Caco-2 (cell line): ENCODE results near the gene CD52. TPM values are rescaled to one million over a fixed set of nuclear protein-coding genes. Genes with fewer than 3 reads are reported as not detected.

Experiments
- BruUV-seq: library from RNA; stranded (reverse); fragments of 400-500 nt; replicated peaks from 2 replicates; lab custom pipeline; 2021; lab: Mats Ljungman, UMichigan
- CTCF ChIA-PET: fragments of 300-600 bp; sonication (Branson Sonifier 250); formaldehyde crosslinking; loops from one replicate; lab custom pipeline; 2022; ENCODE audit warnings: antibody characterized with exemption; lab: Charles Lee
- POLR2A ChIA-PET: fragments of 300-600 bp; sonication (Branson Sonifier 250); formaldehyde crosslinking; loops from one replicate; lab custom pipeline; 2022; ENCODE audit warnings: antibody characterized with exemption; lab: Charles Lee
- DNase-seq, 2 experiments: peaks; one replicate each; pipeline versions ENCODE4 v3.0.0 to v3.0.0-alpha.2; 2020 to 2022
- H3K27me3 ChIP-seq: replicated peaks from 2 replicates; pipeline ENCODE4 v1.6.0; 2011; ENCODE audit warnings: low read length; ENCODE audit not compliant: control insufficient read depth, insufficient read depth
- H3K36me3 ChIP-seq: 2 replicates; pipeline ENCODE4 v1.5.1; 2011; ENCODE audit warnings: low read length; ENCODE audit not compliant: control insufficient read depth, insufficient read depth
- H3K4me1 ChIP-seq: fragments of 250-450 bp; sonication (Bioruptor Pico); 2 replicates; pipeline ENCODE4 v1.5.1; 2020; ENCODE audit warnings: mild to moderate bottlenecking
- H3K4me3 ChIP-seq: 2 replicates; pipeline ENCODE4 v1.5.1; 2011; ENCODE audit warnings: low read depth, mild to moderate bottlenecking, control low read depth, low read length
- H3K9me3 ChIP-seq: fragments of 250-450 bp; sonication (Bioruptor Pico); 2 replicates; pipeline ENCODE4 v1.5.1; 2020; ENCODE audit warnings: mild to moderate bottlenecking, moderate library complexity
- H3K27ac Mint-ChIP-seq: one replicate; pipeline ENCODE4 v1.8.0; 2022; ENCODE audit warnings: mixed read lengths; ENCODE audit not compliant: unreplicated experiment
- H3K27me3 Mint-ChIP-seq: one replicate; pipeline ENCODE4 v1.8.0; 2022; ENCODE audit warnings: mixed read lengths; ENCODE audit not compliant: insufficient read depth, unreplicated experiment
- H3K36me3 Mint-ChIP-seq: one replicate; pipeline ENCODE4 v1.8.0; 2022; ENCODE audit warnings: mild to moderate bottlenecking, mixed read lengths; ENCODE audit not compliant: insufficient read depth, unreplicated experiment
- H3K4me1 Mint-ChIP-seq: one replicate; pipeline ENCODE4 v1.8.0; 2022; ENCODE audit warnings: low read depth, mixed read lengths; ENCODE audit not compliant: unreplicated experiment
- H3K4me3 Mint-ChIP-seq: one replicate; pipeline ENCODE4 v1.8.0; 2022; ENCODE audit warnings: mild to moderate bottlenecking, moderate library complexity, mixed read lengths; ENCODE audit not compliant: unreplicated experiment
- H3K9me3 Mint-ChIP-seq: one replicate; pipeline ENCODE4 v1.8.0; 2022; ENCODE audit warnings: mixed read lengths; ENCODE audit not compliant: unreplicated experiment
- intact Hi-C: fragments of 100-400 bp; cut with micrococcal nuclease; formaldehyde crosslinking; loops from one replicate; pipeline ENCODE4 v1.10.0; 2022; ENCODE audit not compliant: unreplicated experiment
- total RNA-seq: library from RNA; stranded (reverse); gene quantifications from 2 replicates; pipeline ENCODE4 v1.2.3, GENCODE V29; 2022
- TF ChIP-seq, protein P1 (sequence below), 2 experiments: fragments of 200-600 bp in 1 of 2; IDR thresholded peaks; 1 replicate in 1 of 2; 2 replicates in 1 of 2; pipeline versions ENCODE4 v1.5.1 to v1.8.0; 2011 to 2022; ENCODE audit warnings: antibody characterized with exemption in 1 of 2, control low read depth in 1 of 2, inconsistent platforms in 1 of 2, low read depth in 1 of 2, low read length in 1 of 2, mild to moderate bottlenecking in 1 of 2, moderate library complexity in 1 of 2; ENCODE audit not compliant: insufficient read depth in 1 of 2, severe bottlenecking in 1 of 2, unreplicated experiment in 1 of 2

CD52 gene
- total RNA-seq, 1 experiment from 2014 or later, result not detected

DNA sequence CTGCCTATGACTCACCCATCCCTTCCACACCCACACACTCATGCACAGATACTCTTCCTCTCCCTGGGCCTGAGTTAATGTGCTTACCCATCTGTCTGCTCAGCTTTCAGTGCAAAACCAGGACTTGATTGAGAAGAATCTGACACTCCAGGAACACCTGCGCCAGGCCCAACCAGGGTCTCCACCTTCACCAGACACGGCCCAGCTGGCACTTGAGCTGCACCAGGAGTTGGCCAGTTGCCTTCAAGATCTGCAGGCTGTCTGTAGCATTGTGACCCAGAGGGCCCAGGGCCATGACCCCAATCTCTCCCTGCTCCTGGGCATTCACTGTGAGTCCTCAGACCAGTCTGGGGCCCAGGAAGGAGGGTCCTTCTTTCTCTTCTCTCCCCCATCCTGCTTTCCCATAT is 41.3 kb upstream of the CD52 start:
- Histone ChIP-seq H3K27me3 (no peaks in the 10 kb centered on the region), H3K4me1 (peaks cover 41% of the 10 kb centered on the region), H3K4me3 (no peak overlapping the region), H3K9me3 (no peaks in the 10 kb centered on the region), H3K36me3 (peaks cover 4% of the 10 kb centered on the region)
- H3K27ac Mint-ChIP-seq, result peak overlapping the region; percentile 37
- POLR2A ChIA-PET, result interaction anchor here (0.6 kb wide), 1 partner anchor 428 kb away, joined by 3 read pairs; no protein-coding TSS in a partner anchor
- no peak overlapping the region for H3K4me3 Mint-ChIP-seq
- BruUV-seq, result no TSS peak
- TF ChIP-seq, protein P1, sequence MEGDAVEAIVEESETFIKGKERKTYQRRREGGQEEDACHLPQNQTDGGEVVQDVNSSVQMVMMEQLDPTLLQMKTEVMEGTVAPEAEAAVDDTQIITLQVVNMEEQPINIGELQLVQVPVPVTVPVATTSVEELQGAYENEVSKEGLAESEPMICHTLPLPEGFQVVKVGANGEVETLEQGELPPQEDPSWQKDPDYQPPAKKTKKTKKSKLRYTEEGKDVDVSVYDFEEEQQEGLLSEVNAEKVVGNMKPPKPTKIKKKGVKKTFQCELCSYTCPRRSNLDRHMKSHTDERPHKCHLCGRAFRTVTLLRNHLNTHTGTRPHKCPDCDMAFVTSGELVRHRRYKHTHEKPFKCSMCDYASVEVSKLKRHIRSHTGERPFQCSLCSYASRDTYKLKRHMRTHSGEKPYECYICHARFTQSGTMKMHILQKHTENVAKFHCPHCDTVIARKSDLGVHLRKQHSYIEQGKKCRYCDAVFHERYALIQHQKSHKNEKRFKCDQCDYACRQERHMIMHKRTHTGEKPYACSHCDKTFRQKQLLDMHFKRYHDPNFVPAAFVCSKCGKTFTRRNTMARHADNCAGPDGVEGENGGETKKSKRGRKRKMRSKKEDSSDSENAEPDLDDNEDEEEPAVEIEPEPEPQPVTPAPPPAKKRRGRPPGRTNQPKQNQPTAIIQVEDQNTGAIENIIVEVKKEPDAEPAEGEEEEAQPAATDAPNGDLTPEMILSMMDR (IDR thresholded peaks at IDR 0.05; ENCODE audit: insufficient read depth in 1 of 2, low read depth in 1 of 2, low read length in 1 of 2, severe bottlenecking in 1 of 2, unreplicated experiment in 1 of 2), result no peak
- peaks cover 64% of the 10 kb centered on the region for H3K36me3 Mint-ChIP-seq
- intact Hi-C loops, result no loop called here
- no peaks in the 10 kb centered on the region for H3K27me3 Mint-ChIP-seq
- CTCF ChIA-PET, result interaction anchor here (0.6 to 2.4 kb wide), 8 partner anchors 9 to 175 kb away, joined by 3 to 8 read pairs (median 4); partner anchors contain the start of genes CATSPER4 and CEP85
- DNase-seq, result no peak
- H3K4me1 Mint-ChIP-seq, result peaks cover 32% of the 10 kb centered on the region
- no peaks in the 10 kb centered on the region for H3K9me3 Mint-ChIP-seq

DNA sequence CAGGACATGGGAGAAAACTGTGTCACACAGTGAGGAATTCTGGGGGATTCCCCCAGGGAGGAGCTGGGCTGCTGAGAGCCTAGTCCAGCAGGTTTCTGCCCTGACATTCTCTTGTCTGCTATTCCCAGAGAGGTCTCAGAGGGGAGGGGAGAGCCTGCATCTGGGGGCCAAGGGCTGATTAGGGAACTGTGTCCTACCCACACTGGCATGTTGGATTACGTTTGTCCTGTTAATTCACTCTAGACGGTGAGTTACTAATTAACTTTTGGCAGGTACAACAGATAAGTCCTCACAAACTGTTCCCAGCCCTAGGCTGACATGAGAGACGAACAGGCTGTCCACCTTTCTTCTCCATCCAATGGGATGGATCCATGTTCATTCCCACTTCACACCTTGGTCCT is 40.5 kb upstream of the CD52 start:
- Mint-ChIP-seq H3K36me3 (peaks cover 60% of the 10 kb centered on the region), H3K9me3 (no peaks in the 10 kb centered on the region), H3K27me3 (no peaks in the 10 kb centered on the region), H3K4me3 (no peak overlapping the region), H3K4me1 (peaks cover 32% of the 10 kb centered on the region), H3K27ac (peak overlapping the region; percentile 37)
- peak; percentile 42 to 56 for DNase-seq
- intact Hi-C loops, result no loop called here
- H3K36me3 ChIP-seq, result peaks cover 4% of the 10 kb centered on the region
- CTCF ChIA-PET, result interaction anchor here (0.6 to 1.5 kb wide), 5 partner anchors 31 to 176 kb away, joined by 3 to 5 read pairs (median 4); partner anchors contain the start of genes CATSPER4 and ZNF593
- H3K4me1 ChIP-seq, result peaks cover 41% of the 10 kb centered on the region
- no peaks in the 10 kb centered on the region for H3K27me3 ChIP-seq
- H3K9me3 ChIP-seq, result no peaks in the 10 kb centered on the region
- TF ChIP-seq, protein P1 (IDR thresholded peaks at IDR 0.05; ENCODE audit: insufficient read depth in 1 of 2, low read depth in 1 of 2, low read length in 1 of 2, severe bottlenecking in 1 of 2, unreplicated experiment in 1 of 2), result no peak
- BruUV-seq, result no TSS peak
- POLR2A ChIA-PET, result no interaction called here
- H3K4me3 ChIP-seq, result no peak overlapping the region

GRCh38 chr1:26277719-26278118 is 40.0 kb upstream of the CD52 start:
- Mint-ChIP-seq H3K27me3 (no peaks in the 10 kb centered on the region), H3K27ac (peak overlapping the region; percentile 51), H3K9me3 (no peaks in the 10 kb centered on the region), H3K4me3 (no peak overlapping the region), H3K36me3 (peaks cover 56% of the 10 kb centered on the region), H3K4me1 (peaks cover 32% of the 10 kb centered on the region)
- POLR2A ChIA-PET, result no interaction called here
- peaks cover 41% of the 10 kb centered on the region for H3K4me1 ChIP-seq
- H3K9me3 ChIP-seq, result no peaks in the 10 kb centered on the region
- no TSS peak for BruUV-seq
- H3K4me3 ChIP-seq, result no peak overlapping the region
- TF ChIP-seq, protein P1 (IDR thresholded peaks at IDR 0.05; ENCODE audit: insufficient read depth in 1 of 2, low read depth in 1 of 2, low read length in 1 of 2, severe bottlenecking in 1 of 2, unreplicated experiment in 1 of 2), result no peak
- intact Hi-C loops, result loop anchor here (2.0 kb wide), 1 partner anchor 43 kb away; the partner anchor contains the start of gene CEP85
- H3K36me3 ChIP-seq, result peaks cover 4% of the 10 kb centered on the region
- no peak for DNase-seq
- no peaks in the 10 kb centered on the region for H3K27me3 ChIP-seq
- CTCF ChIA-PET, result interaction anchor here (0.6 to 1.5 kb wide), 4 partner anchors 31 to 140 kb away, joined by 3 to 5 read pairs (median 4); partner anchors contain the start of genes CATSPER4 and ZNF593
